DMS114 treated with DMSO at 0.1 percent for 48 hours (cell line): Measurements from ENCODE around the gene NHLRC4.

ENCODE experiments used
- DNase-seq: peaks from one replicate; lab custom pipeline; 2025; ENCODE audit not compliant: unreplicated experiment; lab: John Stamatoyannopoulos, UW

Gene NHLRC4

GRCh38 chr16:582614-583331, 16.0 kb downstream of the NHLRC4 start:
- no peak for DNase-seq

- no peak for DNase-seq
These were observed 16.6 kb downstream of the NHLRC4 start for GRCh38 chr16:583470-583814.

GRCh38 chr16:583815-584591, 17.2 kb downstream of the NHLRC4 start:
- no peak for DNase-seq

GRCh38 chr16:585351-585750, 18.5 kb downstream of the NHLRC4 start:
- no peak for DNase-seq

GRCh38 chr16:586047-586644, 19.3 kb downstream of the NHLRC4 start:
- no peak for DNase-seq

GRCh38 chr16:586645-587590, 20.1 kb downstream of the NHLRC4 start:
- DNase-seq, result no peak

GRCh38 chr16:588639-588888, 21.8 kb downstream of the NHLRC4 start:
- DNase-seq, result no peak

- DNase-seq, result peak; percentile 85
These were observed 22.3 kb downstream of the NHLRC4 start for GRCh38 chr16:588889-589657.

GRCh38 chr16:589658-590187, 22.9 kb downstream of the NHLRC4 start, which contains the start of gene RAB40C:
Gene RAB40C, plus strand, starts transcription at chr16:590066. Its CDS starts 226 bp downstream, at chr16:590292.
- DNase-seq, result peak; percentile 89

GRCh38 chr16:590188-590814, 23.5 kb downstream of the NHLRC4 start:
- no peak for DNase-seq

- DNase-seq, result no peak
These were observed 24.0 kb downstream of the NHLRC4 start for GRCh38 chr16:590815-591200.

- DNase-seq, result no peak
These were observed 24.4 kb downstream of the NHLRC4 start for GRCh38 chr16:591231-591630.

GRCh38 chr16:591892-592517, 25.2 kb downstream of the NHLRC4 start:
- DNase-seq, result no peak

GRCh38 chr16:592518-593306, 25.9 kb downstream of the NHLRC4 start:
- no peak for DNase-seq

GRCh38 chr16:593406-593805, 26.6 kb downstream of the NHLRC4 start:
- no peak for DNase-seq

- no peak for DNase-seq
These were observed 27.0 kb downstream of the NHLRC4 start for GRCh38 chr16:593807-594206.

GRCh38 chr16:595094-595528, 28.3 kb downstream of the NHLRC4 start:
- DNase-seq, result no peak

GRCh38 chr16:595942-596735, 29.3 kb downstream of the NHLRC4 start:
- no peak for DNase-seq
